Heart right ventricle (tissue), 16 donors: ENCODE results near the gene SNX19. TPM values are rescaled to one million over a fixed set of nuclear protein-coding genes. Genes with fewer than 3 reads are reported as not detected.

ENCODE experiments used
- ATAC-seq, 8 donors: fragments of 200-7000 bp; cut with Tn5 transposase; one replicate each; pipeline ENCODE4 v1.9.1; 2020; ENCODE audit warnings: mild to moderate bottlenecking in 8 of 8, moderate library complexity in 8 of 8, moderate number of reproducible peaks in 1 of 8
- DNase-seq, 2 donors: peaks; one replicate each; pipeline ENCODE4 v3.0.0-alpha.2; 2020
- H3K27ac ChIP-seq, 10 donors: fragments of 200-600 bp; sonication (generic) in 2 of 10; one replicate each; pipeline versions ENCODE4 v1.5.0 to v1.8.0; 2020 to 2022; ENCODE audit warnings: mild to moderate bottlenecking in 3 of 10
- H3K27me3 ChIP-seq, 7 donors: fragments of 200-600 bp; one replicate each; pipeline ENCODE4 v1.8.0; 2021 to 2022; ENCODE audit warnings: mild to moderate bottlenecking in 2 of 7
- H3K36me3 ChIP-seq, 9 donors: fragments of 200-600 bp; sonication (generic) in 1 of 9; one replicate each; pipeline versions ENCODE4 v1.5.0 to v1.8.0; 2020 to 2022; ENCODE audit warnings: mild to moderate bottlenecking in 2 of 9
- H3K4me1 ChIP-seq, 9 donors: fragments of 200-600 bp; sonication (generic) in 1 of 9; one replicate each; pipeline versions ENCODE4 v1.5.0 to v1.8.0; 2020 to 2022; ENCODE audit warnings: mild to moderate bottlenecking in 4 of 9
- H3K4me3 ChIP-seq, 10 donors: fragments of 200-600 bp; sonication (generic) in 2 of 10; one replicate each; pipeline versions ENCODE4 v1.5.0 to v1.8.0; 2020 to 2022; ENCODE audit warnings: mild to moderate bottlenecking in 7 of 10, moderate library complexity in 2 of 10
- H3K9me3 ChIP-seq, 11 donors: fragments of 200-600 bp in 10 of 11; sonication (generic) in 2 of 11; one replicate each; pipeline versions ENCODE4 v1.5.0 to v1.8.0; 2013 to 2022; ENCODE audit warnings: mild to moderate bottlenecking in 2 of 11, control low read depth in 1 of 11, moderate library complexity in 1 of 11
- CTCF ChIP-seq, 9 donors: fragments of 200-600 bp; sonication (generic) in 2 of 9; IDR thresholded peaks; one replicate each; pipeline versions ENCODE4 v1.5.0 to v1.8.0; 2021 to 2022; ENCODE audit warnings: antibody characterized with exemption in 9 of 9, mild to moderate bottlenecking in 5 of 9, moderate library complexity in 1 of 9
- WGBS, 2 donors: extraction: QIAGEN DNeasy Blood & Tissue Kit; methylation state at CpG; one replicate each; pipeline ENCODE4 v1.1.7; 2013; ENCODE audit warnings: inconsistent platforms in 1 of 2; 5-methylcytosine and 5-hydroxymethylcytosine counted together
- intact Hi-C, 10 donors: fragments of 100-400 bp; cut with DNase I; formaldehyde crosslinking; loops; one replicate each; pipeline versions ENCODE4 v1.11.1 to v1.14.2; 2022
- polyA plus RNA-seq, 2 donors: library from polyadenylated mRNA; stranded (reverse); fragments of 200-250 nt; gene quantifications; one replicate each; pipeline ENCODE4 v1.2.3, GENCODE V29; 2013
- total RNA-seq, 10 donors: library from RNA; stranded (reverse); fragmentation: NEBNext Ultra II Directional in 3 of 10; extraction: Animal tissue kit (Norgen Biotek cat#: 25700) in 3 of 10; gene quantifications; one replicate each; pipeline versions ENCODE4 v1.2.1 to v1.2.4, GENCODE V29; 2021 to 2023
- donor health status: Arrhythmogenic right ventricular cardiomyopathy.
- donor health status: ischemic (EF 13 %, LVEDD 7.1; RV severe dilation, severe dysfunction).
- donor health status: healthy with polysubstance abuse.
- donor health status: DM: no; HTN: yes; CAD: no.
- donor health status: DM: no; HTN: no; CAD: no.
- donor health status: ischemic (EF 25% LVEDD 6.9; RV normal size, moderate dysfunction).
- donor health status: ischemic (EF 25% LVEDD 5.7; RV mildly dilated, moderate dysfunction).
- donor health status: healthy.
- donor health status: DM: yes; HTN: yes; CAD: no.
- donor health status: Ischemic cardiomyopathy.
- donor health status: ischemic (EF 35%, LVEDD 5.7; RV mildly dilated, moderate dysfunction).
- donor health status: nonischemic (EF 11% LVEDD 7.7; RV severe dilation, severe dysfunction).
- donor health status: DM: yes; HTN: yes; CAD: no.
- donor health status: PGD.
- donor health status: ischemic (EF 29% LVEDD 5.4; RV normal size, mild dysfunction).
- donor health status: nonischemic (EF 23%, LVEDD 6.1; RV moderate dilation, normal function).

The SNX19 gene
- total and polyA plus RNA-seq, 12 donors = 10.4 to 60.9 (median 53.5) TPM

- Histone ChIP-seq H3K36me3 (peaks cover 0 to 98% (median 23%) of the 10 kb centered on the region in 9 donors), H3K27ac (peak overlapping the region in 5 of 10 donors; percentile 6 to 89 (median 50)), H3K4me1 (peaks cover 0 to 63% (median 41%) of the 10 kb centered on the region in 9 donors)
Measured at GRCh38 chr11:130894322-130895025, 21.8 kb downstream of the SNX19 start.

GRCh38 chr11:130892861-130893260, 23.4 kb downstream of the SNX19 start:
- peak overlapping the region in 2 of 10 donors; percentile 16 to 63 for H3K27ac ChIP-seq

More at GRCh38 chr11:130894322-130895025, 21.8 kb downstream of the SNX19 start:
- intact Hi-C loops = loop anchor here (1.0 to 10.0 kb wide), 10 partner anchors 30 to 680 kb away; partner anchors contain the start of gene ZBTB44 (in 2 of the 10)
- TF ChIP-seq CTCF (IDR thresholded peaks at IDR 0.05) = peak; percentile 75 to 93 (median 88)
- Histone ChIP-seq H3K9me3 (no peaks in the 10 kb centered on the region), H3K27me3 (no peaks in the 10 kb centered on the region), H3K4me3 (no peak overlapping the region)
- ATAC-seq (peak in 5 of 8 donors; percentile 42 to 48 (median 44)), DNase-seq (peak; percentile 53 to 72)
- 19 to 20% methylated on average over 6 of the region's 6 CpGs for WGBS, 2 donors

GRCh38 chr11:130891326-130891725, 25.0 kb downstream of the SNX19 start:
- WGBS, 2 donors = 13 to 20% methylated on average over 1 of the region's 1 CpG
- ATAC-seq (peak in 4 of 8 donors; percentile 17 to 62 (median 36)), DNase-seq (no peak)
- peak overlapping the region in 7 of 10 donors; percentile 19 to 68 (median 63) for H3K27ac ChIP-seq
- H3K4me1 ChIP-seq = peaks cover 0 to 45% (median 29%) of the 10 kb centered on the region in 9 donors
- TF ChIP-seq CTCF (IDR thresholded peaks at IDR 0.05) = no peak
- intact Hi-C loops = loop anchor here in 7 of 10 donors (5.0 to 10.0 kb wide), 4 partner anchors 457 to 677 kb away; partner anchors contain the start of gene ZBTB44 (in 2 of the 7)
- H3K9me3 ChIP-seq = no peaks in the 10 kb centered on the region
- no peak overlapping the region for H3K4me3 ChIP-seq
- H3K27me3 ChIP-seq = no peaks in the 10 kb centered on the region
- peaks cover 0 to 98% (median 19%) of the 10 kb centered on the region in 9 donors for H3K36me3 ChIP-seq

More at GRCh38 chr11:130892861-130893260, 23.4 kb downstream of the SNX19 start:
- Histone ChIP-seq H3K27me3 (no peaks in the 10 kb centered on the region), H3K4me1 (peaks cover 0 to 55% (median 30%) of the 10 kb centered on the region in 9 donors), H3K36me3 (peaks cover 0 to 97% (median 19%) of the 10 kb centered on the region in 9 donors), H3K9me3 (no peaks in the 10 kb centered on the region), H3K4me3 (no peak overlapping the region)
- no peak for ATAC-seq
- TF ChIP-seq CTCF (IDR thresholded peaks at IDR 0.05) = no peak
- 60 to 68% methylated on average over 4 of the region's 4 CpGs for WGBS, 2 donors
- DNase-seq = no peak
- intact Hi-C loops = loop anchor here in 7 of 10 donors (5.0 to 10.0 kb wide), 4 partner anchors 458 to 678 kb away; partner anchors contain the start of gene ZBTB44 (in 2 of the 7)

- peaks cover 0 to 42% (median 25%) of the 10 kb centered on the region in 9 donors for H3K4me1 ChIP-seq
- no peak for ATAC-seq
- H3K27me3 ChIP-seq = no peaks in the 10 kb centered on the region
- no peak overlapping the region for H3K4me3 ChIP-seq
- H3K9me3 ChIP-seq = no peaks in the 10 kb centered on the region
- H3K36me3 ChIP-seq = peaks cover 0 to 98% (median 15%) of the 10 kb centered on the region in 9 donors
- H3K27ac ChIP-seq = peak overlapping the region in 2 of 10 donors; percentile 3 to 12
- no peak for TF ChIP-seq CTCF (IDR thresholded peaks at IDR 0.05)
- WGBS, 2 donors = 87 to 88% methylated on average over 2 of the region's 2 CpGs
- intact Hi-C loops = loop anchor here in 7 of 10 donors (5.0 to 10.0 kb wide), 4 partner anchors 455 to 675 kb away; partner anchors contain the start of gene ZBTB44 (in 2 of the 7)
- DNase-seq = no peak
Measured at GRCh38 chr11:130890039-130890745, 26.1 kb downstream of the SNX19 start.
